ENCODE results near the gene DIDO1.
"Not testable (repeated sequence)": the region's sequence is repeated elsewhere in the genome, so short reads cannot be mapped to it uniquely, and the experiment has no call there.

DIDO1 gene

GRCh38 chr20:62852196-62852595 lies 74.1 kb downstream of the DIDO1 start:
- no peak overlapping the region for H3K4me3 ChIP-seq (ENCODE audit: low read depth, low read length)
- no peak for DNase-seq (ENCODE audit: low read depth)
- no peak for TF ChIP-seq CTCF (IDR thresholded peaks at IDR 0.05; ENCODE audit: control insufficient read depth, extremely low read depth, insufficient read depth)

- no peak for TF ChIP-seq CTCF (IDR thresholded peaks at IDR 0.05; ENCODE audit: control insufficient read depth, extremely low read depth, insufficient read depth)
- H3K4me3 ChIP-seq (ENCODE audit: low read depth, low read length): no peak overlapping the region
- no peak for DNase-seq (ENCODE audit: low read depth)
Measured at GRCh38 chr20:62850333-62850974, 75.9 kb downstream of the DIDO1 start.

DNA sequence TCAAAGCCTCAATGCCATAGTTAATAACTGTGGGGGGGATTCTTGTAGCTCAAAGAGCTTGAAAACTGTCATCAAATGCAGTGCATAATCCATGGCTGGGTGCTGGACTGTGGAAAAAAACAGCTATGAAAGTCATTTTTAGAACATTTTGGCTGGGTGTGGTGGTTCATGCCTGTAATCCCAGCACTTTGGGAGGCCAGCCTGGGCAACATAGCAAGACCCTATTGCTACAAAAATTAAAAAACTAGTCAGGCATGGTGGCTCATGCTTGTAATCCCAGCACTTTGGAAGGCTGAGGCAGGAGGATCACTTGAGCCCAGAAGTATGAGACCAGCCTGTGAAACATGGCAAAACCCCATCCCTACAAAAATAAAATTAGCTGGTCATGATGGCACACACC lies 76.9 kb downstream of the DIDO1 start:
- no peak for TF ChIP-seq CTCF (IDR thresholded peaks at IDR 0.05; ENCODE audit: control insufficient read depth, extremely low read depth, insufficient read depth)
- no peak overlapping the region for H3K4me3 ChIP-seq (ENCODE audit: low read depth, low read length)
- DNase-seq (ENCODE audit: low read depth): no peak

- DNase-seq (ENCODE audit: low read depth); H3K4me3 ChIP-seq (ENCODE audit: low read depth, low read length): not testable (repeated sequence)
Measured at GRCh38 chr20:62848917-62849316, 77.4 kb downstream of the DIDO1 start.

- no peak overlapping the region for H3K4me3 ChIP-seq (ENCODE audit: low read depth, low read length)
- DNase-seq (ENCODE audit: low read depth): no peak
- no peak for TF ChIP-seq CTCF (IDR thresholded peaks at IDR 0.05; ENCODE audit: control insufficient read depth, extremely low read depth, insufficient read depth)
Measured at GRCh38 chr20:62846166-62846890, 80.0 kb downstream of the DIDO1 start.

- H3K4me3 ChIP-seq (ENCODE audit: low read depth, low read length): no peak overlapping the region
- TF ChIP-seq CTCF (IDR thresholded peaks at IDR 0.05; ENCODE audit: control insufficient read depth, extremely low read depth, insufficient read depth): no peak
- DNase-seq (ENCODE audit: low read depth): peak; percentile 30
Measured at GRCh38 chr20:62845416-62846160, 80.7 kb downstream of the DIDO1 start.

- TF ChIP-seq CTCF (IDR thresholded peaks at IDR 0.05; ENCODE audit: control insufficient read depth, extremely low read depth, insufficient read depth): no peak
- H3K4me3 ChIP-seq (ENCODE audit: low read depth, low read length): no peak overlapping the region
- DNase-seq (ENCODE audit: low read depth): no peak
Measured at GRCh38 chr20:62844182-62844581, 82.1 kb downstream of the DIDO1 start.

Measured in LNCaP clone FGC (cell line).